ENCODE measurements around the gene JMY.

The JMY gene

DNA sequence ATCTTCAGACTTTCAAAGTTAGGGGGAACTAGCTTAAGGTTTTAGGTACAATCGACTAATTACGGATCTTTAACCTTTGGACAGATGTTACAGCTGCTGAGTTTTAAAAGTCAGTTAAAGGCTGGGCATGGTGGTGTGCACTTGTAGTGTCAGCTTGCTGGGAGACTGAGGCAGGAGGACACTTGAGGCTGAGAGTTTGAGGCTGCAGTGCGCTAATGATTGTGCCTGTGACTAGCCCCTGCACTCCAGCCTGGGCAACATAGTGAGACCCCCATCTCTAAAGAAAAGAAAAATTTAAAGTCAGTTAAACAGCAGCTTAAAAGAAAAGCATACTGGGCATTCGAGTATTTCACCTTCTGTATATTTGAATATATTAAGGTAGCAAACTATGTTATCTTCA lies 51.4 kb downstream of the JMY start:
- DNase-seq (ENCODE audit: low read depth, low spot score) = no peak

DNA sequence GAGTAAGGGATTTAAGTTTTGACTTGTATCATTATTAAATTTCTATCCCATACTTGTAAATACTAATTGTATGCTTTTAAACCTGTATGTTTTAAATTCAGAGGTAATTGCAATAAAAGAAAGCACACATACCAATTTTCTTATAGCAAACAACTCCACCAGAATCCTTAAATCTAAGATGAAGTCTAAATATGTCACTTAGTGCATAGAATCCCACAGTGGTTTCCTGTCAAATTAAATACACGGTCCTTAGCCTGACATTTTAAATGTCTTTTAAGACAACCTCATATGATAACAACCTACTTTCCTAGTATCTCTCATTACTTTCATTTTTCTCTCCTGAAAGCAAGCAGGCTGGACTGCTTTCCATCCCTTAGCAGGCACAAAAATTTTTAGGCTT lies 52.0 kb downstream of the JMY start:
- DNase-seq (ENCODE audit: low read depth, low spot score) = no peak

DNA sequence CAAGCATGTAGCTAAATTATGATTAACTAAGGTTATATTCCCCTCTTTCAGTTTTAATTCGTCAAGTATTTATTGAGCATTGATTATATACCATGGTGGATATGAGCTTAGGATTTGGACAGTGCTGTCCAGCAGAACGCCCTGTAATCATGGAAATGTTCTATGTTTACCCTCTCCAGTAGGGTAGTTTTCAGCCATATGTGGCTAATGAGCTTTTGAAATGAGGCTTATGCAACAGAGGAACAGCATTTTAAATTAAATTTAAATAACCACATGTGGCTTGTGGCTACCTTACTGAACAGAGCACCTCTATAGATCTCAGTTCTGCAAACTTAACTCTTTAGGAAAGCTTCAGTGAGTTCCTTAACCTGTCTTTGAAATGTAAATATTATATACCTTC lies 59.1 kb downstream of the JMY start:
- no peak for DNase-seq (ENCODE audit: low read depth, low spot score)

DNA sequence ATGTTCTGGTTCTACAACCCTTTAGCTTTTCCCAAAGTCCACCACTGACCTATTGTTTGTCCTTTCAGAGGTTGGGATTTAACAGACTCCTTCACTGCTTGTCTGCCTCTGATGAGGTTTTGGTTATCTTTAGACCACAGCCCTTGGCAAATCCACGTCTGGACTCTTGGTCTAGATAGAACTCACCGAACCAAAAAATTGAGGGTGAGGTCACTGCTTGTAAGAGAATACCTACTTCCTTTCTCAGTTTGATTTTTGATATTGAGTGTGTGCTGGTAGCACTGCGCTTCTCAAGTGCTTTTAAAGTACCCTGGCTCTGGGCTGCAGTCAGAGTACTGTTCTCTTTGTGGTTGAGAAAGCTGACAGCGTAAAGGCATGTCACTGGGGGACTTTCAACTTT lies 61.7 kb downstream of the JMY start:
- DNase-seq (ENCODE audit: low read depth, low spot score) = no peak

GRCh38 chr5:79301046-79301712 lies 65.2 kb downstream of the JMY start:
- DNase-seq (ENCODE audit: low read depth, low spot score) = no peak

DNA sequence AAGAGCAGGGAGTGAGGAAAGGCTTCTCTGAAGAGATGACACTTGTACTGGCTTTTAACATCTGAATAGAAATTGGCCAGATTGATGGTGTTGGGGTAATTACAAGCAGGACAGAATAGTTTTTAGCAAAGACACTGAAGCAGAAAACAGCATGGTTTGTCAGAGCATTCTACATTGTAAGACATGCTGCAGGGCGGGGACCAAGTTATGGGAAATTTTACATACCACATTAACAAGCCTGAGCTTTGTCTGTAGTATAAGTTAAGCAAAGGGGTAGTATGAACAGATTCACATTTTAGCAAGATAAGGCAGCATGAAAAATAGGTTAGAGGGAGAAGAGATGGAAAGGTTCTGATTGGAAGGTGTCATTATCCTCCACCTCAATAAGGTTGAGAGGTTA lies 66.5 kb downstream of the JMY start:
- DNase-seq (ENCODE audit: low read depth, low spot score) = no peak

DNA sequence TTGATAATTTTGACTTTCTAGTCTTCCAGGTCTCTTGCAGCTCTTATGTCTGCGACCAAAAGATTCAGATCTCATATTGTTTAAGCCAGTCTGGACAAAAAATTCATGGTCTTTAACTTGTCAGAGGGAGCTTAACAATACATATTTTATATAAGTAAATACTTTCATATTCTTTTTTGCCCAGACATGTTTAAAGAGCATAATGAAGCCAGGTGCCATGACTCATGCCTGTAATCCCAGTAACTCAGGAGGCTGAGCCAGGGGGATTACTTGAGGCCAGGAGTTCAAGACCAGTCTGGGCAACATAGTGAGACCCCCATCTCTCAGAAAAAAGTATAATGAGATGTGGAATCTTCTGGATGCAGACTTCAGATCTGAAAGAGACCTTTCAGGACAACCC lies 69.8 kb downstream of the JMY start:
- no peak for DNase-seq (ENCODE audit: low read depth, low spot score)

- DNase-seq (ENCODE audit: low read depth, low spot score) = no peak
Observed at GRCh38 chr5:79318935-79319614, 83.1 kb downstream of the JMY start.

DNA sequence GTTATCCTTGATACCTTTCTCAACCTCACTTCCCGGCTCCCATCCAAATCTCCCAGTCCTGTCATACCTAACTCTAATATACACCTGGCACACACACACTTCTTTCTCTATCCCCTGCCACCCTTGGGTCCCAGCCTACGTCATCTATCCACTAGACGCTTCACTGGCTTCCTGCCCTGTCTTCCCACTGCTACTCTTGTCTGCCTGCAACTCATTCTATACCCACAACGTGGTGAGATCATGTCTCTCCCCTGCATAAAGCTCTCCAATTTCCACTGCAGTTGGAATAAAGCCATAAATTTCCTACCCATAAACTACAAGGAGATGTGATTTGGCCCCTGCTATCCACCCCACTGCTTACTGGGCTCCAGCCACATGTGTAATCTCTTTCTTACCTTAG lies 93.5 kb downstream of the JMY start:
- no peak for DNase-seq (ENCODE audit: low read depth, low spot score)

GRCh38 chr5:79330071-79330470 lies 94.1 kb downstream of the JMY start:
- DNase-seq (ENCODE audit: low read depth, low spot score) = no peak

DNA sequence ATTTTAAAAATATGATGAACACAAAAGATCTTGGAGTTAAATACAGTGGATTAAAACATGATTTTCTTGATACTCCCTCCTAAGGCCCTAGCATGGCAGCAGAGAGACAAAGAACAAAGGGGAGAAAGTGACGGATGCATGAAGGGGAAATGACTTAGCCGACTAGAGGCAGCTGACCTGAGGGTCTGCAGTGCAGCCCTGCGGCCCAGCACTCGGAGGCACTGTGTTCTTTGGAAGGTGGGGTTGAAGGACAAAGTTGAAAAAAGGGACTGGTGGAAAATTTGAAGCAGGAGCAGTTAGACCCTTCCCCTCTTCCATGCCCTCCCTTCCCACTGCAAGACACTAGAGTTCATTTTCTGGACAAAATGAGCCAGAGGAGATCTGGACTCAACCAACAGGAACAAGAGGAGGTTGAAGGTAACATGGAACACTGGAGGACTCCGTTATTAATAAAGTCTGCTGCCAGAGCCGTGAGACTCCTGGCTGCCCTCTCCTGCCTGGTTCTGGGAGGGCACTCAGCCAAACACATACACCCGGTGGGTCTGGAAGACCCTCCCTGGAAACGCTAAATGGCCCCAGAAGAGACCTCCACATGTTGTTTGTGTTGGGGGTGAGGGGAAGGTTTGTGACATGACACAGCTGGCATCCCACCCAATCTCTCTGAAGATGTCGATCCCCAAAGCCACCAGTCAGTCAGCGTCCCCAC lies 98.1 kb downstream of the JMY start:
- DNase-seq (ENCODE audit: low read depth, low spot score) = no peak

GRCh38 chr5:79346420-79346824 lies 110.5 kb downstream of the JMY start:
- DNase-seq (ENCODE audit: low read depth, low spot score) = no peak

DNA sequence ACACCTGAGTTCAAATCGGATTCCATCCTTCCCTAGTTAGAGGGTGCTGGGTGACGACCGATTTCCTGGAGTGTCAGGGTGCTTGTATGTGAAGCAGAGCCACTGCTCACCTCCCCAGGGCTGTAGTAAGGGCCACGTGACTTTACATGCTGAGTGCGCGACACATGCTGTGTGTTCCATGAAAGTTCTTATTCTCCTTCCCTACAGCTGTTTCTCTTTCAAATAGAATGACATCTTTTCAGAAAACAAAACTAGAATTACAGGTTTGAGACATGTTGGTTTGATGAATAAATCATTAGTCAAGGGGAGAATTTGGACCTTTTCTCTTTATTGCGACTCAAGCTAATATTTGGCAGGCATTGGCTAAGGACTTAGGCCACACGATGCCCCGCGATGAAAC lies 113.1 kb downstream of the JMY start:
- DNase-seq (ENCODE audit: low read depth, low spot score) = no peak

DNA sequence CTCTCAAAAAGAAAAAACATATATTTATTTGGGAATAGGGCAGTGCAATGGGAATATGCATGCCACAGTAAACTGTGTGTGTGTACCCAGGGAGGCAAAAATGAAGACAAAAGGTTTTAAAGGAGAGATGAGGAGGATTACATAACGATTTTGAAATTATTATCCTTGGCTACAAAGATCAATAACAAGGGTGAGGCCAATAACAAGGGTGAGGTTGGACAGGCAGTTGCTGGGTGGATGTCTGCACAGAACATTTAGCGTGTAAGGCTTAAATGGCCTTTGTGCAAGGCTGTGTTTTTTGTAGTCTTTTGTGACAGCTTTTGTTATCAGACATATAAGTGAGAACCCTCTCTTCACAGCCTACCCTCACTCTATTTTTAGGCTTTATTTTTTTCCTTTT lies 114.0 kb downstream of the JMY start:
- DNase-seq (ENCODE audit: low read depth, low spot score) = no peak

- no peak for DNase-seq (ENCODE audit: low read depth, low spot score)
Observed at GRCh38 chr5:79357398-79357797, 121.5 kb downstream of the JMY start.

All from activated naive CD8-positive, alpha-beta T cell treated with anti-CD3 and anti-CD28 coated beads, Interleukin-2, amount 50 U/mL, for 16 hours (primary cell).